Stomach (tissue), 9 donors: ENCODE measurements around the gene PRDM5. TPM values are rescaled to one million over a fixed set of nuclear protein-coding genes. Genes with fewer than 3 reads are reported as not detected.

Source experiments
- DNase-seq, 2 donors: peaks; one replicate each; pipeline versions ENCODE4 v3.0.0 to v3.0.0-alpha.2; 2013 to 2019
- H3K27ac ChIP-seq, 5 donors: fragments of 200-600 bp in 4 of 5; sonication (generic) in 4 of 5; one replicate each; pipeline ENCODE4 v1.5.1; 2013 to 2019; ENCODE audit warnings: mild to moderate bottlenecking in 1 of 5, moderate library complexity in 1 of 5
- H3K27me3 ChIP-seq, 3 donors: fragments of 200-600 bp; sonication (generic); one replicate each; pipeline ENCODE4 v1.5.1; 2017 to 2019; ENCODE audit warnings: mixed run types in 1 of 3
- H3K36me3 ChIP-seq, 4 donors: fragments of 200-600 bp; sonication (generic); 1 replicate in 3 of 4; 2 replicates in 1 of 4; pipeline ENCODE4 v1.5.1; 2016 to 2019
- H3K4me1 ChIP-seq, 4 donors: fragments of 200-600 bp; sonication (generic); one replicate each; pipeline ENCODE4 v1.5.1; 2016 to 2019
- H3K4me3 ChIP-seq, 4 donors: fragments of 200-600 bp; sonication (generic) in 3 of 4; one replicate each; pipeline ENCODE4 v1.5.1; 2016 to 2019; ENCODE audit warnings: mild to moderate bottlenecking in 1 of 4
- H3K9me3 ChIP-seq, 4 donors: fragments of 200-600 bp; sonication (generic); one replicate each; pipeline ENCODE4 v1.5.1; 2016 to 2019
- CTCF ChIP-seq, 7 experiments: fragments of 450-650 bp in 4 of 7; fragments of 200-600 bp in 3 of 7; sonication (generic) in 3 of 7; IDR thresholded peaks; one replicate each; pipeline ENCODE4 v1.5.1; 2016 to 2019; ENCODE audit warnings: antibody characterized with exemption in 7 of 7, control low read depth in 2 of 7, mild to moderate bottlenecking in 1 of 7
- EP300 ChIP-seq: sonication (generic); formaldehyde crosslinking; IDR thresholded peaks from one replicate; pipeline ENCODE4 v1.6.1; 2017; ENCODE audit warnings: antibody characterized with exemption
- POLR2A ChIP-seq, 4 donors: fragments of 450-650 bp; IDR thresholded peaks; one replicate each; pipeline ENCODE4 v1.6.1; 2016; ENCODE audit warnings: antibody characterized with exemption in 4 of 4, control low read depth in 2 of 4, mild to moderate bottlenecking in 1 of 4, moderate library complexity in 1 of 4
- POLR2AphosphoS5 ChIP-seq, 3 donors: sonication (generic); formaldehyde crosslinking; IDR thresholded peaks; one replicate each; pipeline ENCODE4 v1.6.1; 2016; ENCODE audit warnings: antibody characterized with exemption in 3 of 3
- WGBS, 5 donors: extraction: QIAGEN DNeasy Blood & Tissue Kit in 3 of 5; methylation state at CpG; one replicate each; pipeline versions ENCODE4 v1.1.5 to v1.1.7; 2013 to 2018; 5-methylcytosine and 5-hydroxymethylcytosine counted together
- intact Hi-C: fragments of 100-400 bp; cut with DNase I; formaldehyde crosslinking; loops from one replicate; pipeline ENCODE4 v1.15.1; 2023; ENCODE audit warnings: low total_unique reads
- polyA plus RNA-seq, 3 donors: library from polyadenylated mRNA; stranded (reverse); fragments of 200-250 nt; gene quantifications; one replicate each; pipeline ENCODE4 v1.2.3, GENCODE V29; 2013
- total RNA-seq, 5 donors: library from RNA; depleted of rRNA; stranded (reverse); fragments of >200 nt; gene quantifications; one replicate each; pipeline versions ENCODE4 v1.1.0 to v1.2.3, GENCODE V29; 2014 to 2016
- donor health status: healthy with polysubstance abuse.
- donor health status: Bipolar disorder and iron deficiency.
- donor health status: healthy.

Gene PRDM5
- total and polyA plus RNA-seq, 8 donors = 1.5 to 64.7 (median 10.7) TPM

DNA sequence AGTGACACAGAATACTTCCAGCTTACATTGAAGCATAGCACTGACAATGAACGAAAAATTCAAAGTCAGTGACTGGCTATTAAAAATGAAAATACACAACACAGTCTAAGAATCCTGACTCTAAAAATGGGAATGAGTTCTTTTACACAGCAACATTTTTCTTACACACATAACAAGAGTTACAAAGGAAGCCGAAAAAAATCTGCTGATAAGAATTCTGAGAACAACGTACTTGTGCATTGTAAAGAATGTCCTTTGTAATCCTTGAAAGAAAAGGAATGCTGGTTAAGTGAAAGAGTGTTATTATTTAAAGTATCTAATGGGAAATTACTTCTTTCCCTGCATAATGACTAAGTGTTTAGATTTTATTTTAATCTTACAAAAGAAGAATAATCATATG, 199.4 kb downstream of the PRDM5 start:
- WGBS, 5 donors = 41 to 68% (median 58%) methylated on average over 3 of the region's 3 CpGs
- no peaks in the 10 kb centered on the region for H3K36me3 ChIP-seq
- intact Hi-C loops = no loop called here
- no peak for TF ChIP-seq POLR2A (IDR thresholded peaks at IDR 0.05)
- no peak for TF ChIP-seq POLR2AphosphoS5 (IDR thresholded peaks at IDR 0.05)
- TF ChIP-seq EP300 = no peak
- TF ChIP-seq CTCF (IDR thresholded peaks at IDR 0.05) = no peak
- H3K4me3 ChIP-seq = no peak overlapping the region
- DNase-seq = no peak
- no peak overlapping the region for H3K27ac ChIP-seq
- no peaks in the 10 kb centered on the region for H3K9me3 ChIP-seq
- H3K27me3 ChIP-seq = no peaks in the 10 kb centered on the region
- no peaks in the 10 kb centered on the region for H3K4me1 ChIP-seq

GRCh38 chr4:120722655-120723054, 199.9 kb downstream of the PRDM5 start:
- no peaks in the 10 kb centered on the region for H3K4me1 ChIP-seq
- intact Hi-C loops = no loop called here
- no peaks in the 10 kb centered on the region for H3K36me3 ChIP-seq
- H3K4me3 ChIP-seq = no peak overlapping the region
- DNase-seq = no peak
- H3K9me3 ChIP-seq = no peaks in the 10 kb centered on the region
- 86 to 94% (median 93%) methylated on average over 6 to 7 of the region's 7 CpGs for WGBS, 5 donors
- TF ChIP-seq POLR2A (IDR thresholded peaks at IDR 0.05) (no peak), POLR2AphosphoS5 (IDR thresholded peaks at IDR 0.05) (no peak), EP300 (no peak), CTCF (IDR thresholded peaks at IDR 0.05) (no peak)
- no peaks in the 10 kb centered on the region for H3K27me3 ChIP-seq
- no peak overlapping the region for H3K27ac ChIP-seq

- no peaks in the 10 kb centered on the region for H3K36me3 ChIP-seq
- H3K4me3 ChIP-seq = no peak overlapping the region
- 84 to 94% (median 88%) methylated on average over 5 of the region's 5 CpGs for WGBS, 5 donors
- H3K27me3 ChIP-seq = no peaks in the 10 kb centered on the region
- no peaks in the 10 kb centered on the region for H3K4me1 ChIP-seq
- intact Hi-C loops = no loop called here
- H3K27ac ChIP-seq = no peak overlapping the region
- no peaks in the 10 kb centered on the region for H3K9me3 ChIP-seq
- TF ChIP-seq POLR2AphosphoS5 (IDR thresholded peaks at IDR 0.05) = no peak
- TF ChIP-seq CTCF (IDR thresholded peaks at IDR 0.05) = no peak
- no peak for TF ChIP-seq POLR2A (IDR thresholded peaks at IDR 0.05)
- no peak for TF ChIP-seq EP300
- no peak for DNase-seq
These were observed 202.1 kb downstream of the PRDM5 start for GRCh38 chr4:120720354-120720934.

DNA sequence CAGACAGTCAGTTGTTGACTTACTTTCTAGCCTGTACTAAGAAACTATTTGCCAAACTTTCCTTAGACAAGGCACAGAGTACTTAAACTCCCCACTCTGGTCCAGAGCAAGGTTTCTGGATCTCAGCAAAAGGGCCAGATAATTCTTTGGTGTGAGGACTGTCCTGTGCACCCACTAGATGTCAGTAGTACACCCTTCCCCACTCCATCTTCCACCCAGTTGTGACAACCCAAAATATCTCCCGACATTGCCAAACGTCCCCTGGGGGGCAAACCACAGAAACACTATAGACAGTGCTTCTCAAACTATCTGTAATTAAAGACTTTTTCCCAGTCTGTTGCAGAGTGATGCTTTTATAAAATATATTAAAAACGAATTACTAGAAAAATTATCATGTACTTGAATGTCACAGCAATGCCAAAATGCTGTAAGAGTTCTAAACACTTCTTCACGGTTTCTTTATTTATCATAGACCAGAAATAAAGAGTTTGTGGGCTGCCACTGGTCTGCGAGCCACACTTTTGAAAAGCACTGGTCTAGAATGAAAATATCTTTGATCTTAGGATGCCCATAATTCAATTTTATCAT, 203.5 kb downstream of the PRDM5 start:
- Histone ChIP-seq H3K4me3 (no peak overlapping the region), H3K27me3 (no peaks in the 10 kb centered on the region), H3K4me1 (no peaks in the 10 kb centered on the region), H3K36me3 (no peaks in the 10 kb centered on the region), H3K9me3 (no peaks in the 10 kb centered on the region), H3K27ac (no peak overlapping the region)
- WGBS, 5 donors = 23 to 45% (median 36%) methylated on average over 5 of the region's 5 CpGs
- TF ChIP-seq POLR2A (IDR thresholded peaks at IDR 0.05) (no peak), CTCF (IDR thresholded peaks at IDR 0.05) (peak in 4 of 7 experiments; percentile 7 to 41 (median 30))
- peak in 1 of 2 donors; percentile 62 for DNase-seq
- intact Hi-C loops = no loop called here
